CD4-positive, alpha-beta T cell treated with Interleukin-17A for 1 hour (primary cell): ENCODE data around the gene PROK1.
"Not testable (repeated sequence)": the region's sequence is repeated elsewhere in the genome, so short reads cannot be mapped to it uniquely, and the experiment has no call there.

Source experiments
- DNase-seq: peaks from one replicate; pipeline ENCODE4 v3.0.0-alpha.2; 2020

The PROK1 gene

GRCh38 chr1:110450929-110451328 is at the start of gene PROK1:
PROK1 (plus strand) TSS chr1:110451149; CDS start chr1:110451217, 68 bp downstream.
- no peak for DNase-seq

DNA sequence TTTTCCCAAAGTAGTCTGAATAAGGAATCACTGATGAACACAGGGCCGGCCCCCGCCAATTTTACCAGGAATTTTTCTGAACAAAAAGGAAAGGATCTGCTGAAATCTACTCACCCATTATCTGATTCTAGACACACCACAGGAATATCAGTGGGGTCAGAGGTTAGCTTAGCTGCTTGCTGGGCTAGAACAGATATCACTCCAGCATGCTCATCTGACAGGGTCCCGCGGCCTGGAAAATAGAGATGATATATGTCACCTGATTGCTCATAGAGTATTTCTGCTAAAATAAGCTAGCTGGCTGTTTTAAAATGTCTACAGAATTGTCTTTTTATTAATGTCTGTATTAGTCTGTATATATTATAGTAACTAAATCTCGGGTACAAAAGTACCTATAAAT is 47.1 kb upstream of the PROK1 start:
- DNase-seq: no peak

DNA sequence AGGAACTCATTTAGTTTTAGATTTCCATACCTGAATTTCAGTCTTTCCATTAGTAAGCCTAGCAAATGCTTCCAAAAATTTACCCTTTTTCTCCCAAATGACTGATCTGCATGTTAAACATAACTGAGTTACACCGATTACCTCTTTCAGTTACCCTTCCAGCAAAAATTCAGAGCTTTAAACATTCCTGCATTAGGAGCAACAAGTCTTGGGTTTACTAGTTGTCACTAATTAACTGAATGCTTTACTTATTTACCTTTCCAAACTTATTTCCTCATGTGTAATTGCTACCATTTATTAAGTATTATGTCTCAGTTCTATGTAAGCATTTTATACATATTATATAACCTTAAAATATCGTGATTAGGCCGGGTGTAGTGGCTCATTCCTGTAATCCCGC is 46.5 kb upstream of the PROK1 start:
- DNase-seq: no peak

- DNase-seq: not testable (repeated sequence)
Measured at GRCh38 chr1:110406407-110406806, 44.5 kb upstream of the PROK1 start.

GRCh38 chr1:110407260-110408210 is 43.4 kb upstream of the PROK1 start, which contains the start of gene LAMTOR5:
LAMTOR5 (minus strand) TSS chr1:110407694; CDS start chr1:110407620, 74 bp downstream.
- peak; percentile 95 for DNase-seq

DNA sequence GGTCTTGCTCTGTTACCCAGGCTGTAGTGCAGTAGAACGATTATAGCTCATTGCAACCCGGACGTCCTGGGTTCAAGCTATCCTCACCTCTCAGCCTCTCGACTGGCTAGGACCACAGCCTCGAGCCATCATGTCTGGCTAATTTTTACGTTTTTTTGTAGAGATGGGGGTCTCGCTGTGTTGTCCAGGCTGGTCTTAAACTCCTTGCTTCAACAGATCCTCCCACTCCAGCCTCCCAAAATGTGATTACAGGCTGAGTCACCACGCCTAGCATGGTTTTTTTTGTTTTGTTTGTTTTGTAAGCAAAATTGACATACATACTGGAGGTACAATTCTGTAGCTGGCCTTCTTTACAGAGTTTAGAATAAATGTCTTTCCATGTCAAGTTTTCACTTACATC is 42.5 kb upstream of the PROK1 start:
- DNase-seq: no peak

GRCh38 chr1:110409316-110409715 is 41.6 kb upstream of the PROK1 start:
- no peak for DNase-seq

DNA sequence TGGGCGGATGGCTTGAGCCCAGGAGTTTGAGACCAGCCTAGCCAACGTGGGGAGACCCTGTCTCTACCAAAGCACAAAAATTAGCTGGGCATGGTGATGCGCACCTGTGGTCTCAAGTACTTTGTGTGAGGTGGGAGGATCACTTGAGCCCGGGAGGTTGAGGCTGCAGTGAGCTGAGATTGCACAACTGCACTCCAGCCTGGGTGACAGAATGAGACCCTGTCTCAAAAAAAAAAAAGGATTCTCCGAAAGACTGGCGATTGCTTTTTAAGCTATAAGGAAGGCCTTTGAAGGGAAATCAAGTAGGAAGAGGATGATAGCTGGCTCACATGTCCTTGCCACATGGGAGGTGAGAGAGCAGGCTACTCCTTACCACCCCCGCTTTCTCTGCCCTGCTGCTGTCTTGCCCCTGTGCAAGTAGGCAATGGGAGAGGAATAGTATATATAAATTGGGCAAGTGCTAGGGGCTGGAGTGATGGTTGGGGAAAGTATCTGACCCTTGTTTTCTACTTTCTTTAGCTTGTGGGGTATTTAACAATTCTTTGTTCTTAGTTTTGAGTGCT is 39.7 kb upstream of the PROK1 start:
- DNase-seq: no peak

DNA sequence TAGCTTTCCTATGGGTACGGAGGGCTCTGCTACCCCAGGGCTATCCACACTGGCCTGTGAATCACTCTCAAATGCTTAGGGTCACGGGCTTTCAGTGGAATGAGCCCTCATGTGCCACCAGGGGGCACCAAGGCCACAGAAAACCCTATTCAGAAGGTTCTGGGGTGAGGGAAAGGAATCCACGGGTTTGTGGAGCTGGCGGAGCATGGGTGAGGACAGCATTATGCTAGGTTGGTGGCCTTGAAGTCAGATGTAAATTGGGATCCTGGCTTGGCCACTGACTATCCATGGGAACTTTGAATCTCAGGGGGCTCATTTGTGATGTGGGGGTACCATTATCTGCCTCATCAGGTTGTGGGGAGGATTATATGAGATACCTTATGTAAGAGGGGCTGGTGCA is 38.4 kb upstream of the PROK1 start:
- peak; percentile 69 for DNase-seq

- not testable (repeated sequence) for DNase-seq
Measured at GRCh38 chr1:110413045-110413444, 37.9 kb upstream of the PROK1 start.

DNA sequence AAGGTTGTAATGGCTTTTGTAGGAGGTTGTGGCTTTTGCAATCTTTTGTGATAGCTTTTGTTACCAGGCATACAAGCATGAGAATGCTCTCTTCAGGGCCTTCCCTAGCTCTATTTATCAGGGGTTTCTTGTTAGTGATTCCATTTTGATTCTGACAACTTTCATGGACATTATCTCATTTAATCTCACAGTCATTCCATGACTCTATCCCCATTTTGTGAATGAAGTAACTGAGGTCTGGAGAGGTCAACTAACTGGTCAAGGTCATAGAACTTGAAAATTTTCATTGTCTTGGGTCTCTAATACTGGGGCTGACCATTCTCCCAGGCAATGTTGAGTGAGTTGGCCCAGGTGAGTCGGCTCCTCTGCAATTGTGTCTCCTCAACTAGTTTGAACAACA is 32.2 kb upstream of the PROK1 start:
- no peak for DNase-seq

- no peak for DNase-seq
Measured at GRCh38 chr1:110420023-110420662, 30.8 kb upstream of the PROK1 start.

DNA sequence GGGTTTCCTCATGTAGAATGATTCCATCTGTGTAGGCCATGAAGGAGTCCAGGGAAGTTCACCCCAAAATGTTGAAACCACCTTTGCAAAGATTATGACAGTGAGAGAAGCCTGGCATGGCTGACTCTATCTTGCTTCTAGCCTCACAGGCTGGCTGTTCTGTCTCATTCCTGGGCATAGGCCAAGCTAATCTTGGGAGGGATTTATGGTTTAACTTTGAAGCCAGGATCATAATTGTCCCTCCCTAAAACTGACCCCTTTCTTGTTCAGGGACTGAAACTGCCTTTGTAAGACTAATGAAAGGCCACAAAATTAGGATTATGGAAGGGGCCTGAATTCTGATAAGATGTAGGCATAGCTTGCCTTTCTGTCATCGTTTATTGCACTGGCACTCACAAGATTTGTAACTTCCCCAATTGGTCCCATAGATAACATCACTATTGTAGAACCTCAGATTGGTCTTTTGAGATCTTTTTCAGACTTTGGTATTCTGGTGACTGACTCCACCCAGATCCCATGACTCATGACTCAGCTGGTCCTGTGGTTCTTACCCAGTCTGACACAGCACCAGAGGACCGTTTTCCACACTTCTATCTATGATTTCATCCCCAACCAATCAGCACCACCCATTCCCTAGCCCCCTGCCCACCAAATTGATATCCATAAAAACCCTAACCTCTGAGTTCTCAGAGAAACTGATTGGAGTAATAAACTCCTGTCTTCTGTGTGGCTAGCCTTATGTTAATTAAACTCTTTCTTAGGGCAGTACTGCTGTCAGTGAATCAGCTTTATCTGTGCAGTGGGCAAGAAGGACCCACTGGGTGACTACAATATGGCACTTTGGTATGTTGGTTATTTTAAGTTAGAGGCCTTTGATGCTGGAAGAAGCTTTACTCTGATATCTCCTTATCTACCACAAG is 29.8 kb upstream of the PROK1 start:
- DNase-seq: no peak

DNA sequence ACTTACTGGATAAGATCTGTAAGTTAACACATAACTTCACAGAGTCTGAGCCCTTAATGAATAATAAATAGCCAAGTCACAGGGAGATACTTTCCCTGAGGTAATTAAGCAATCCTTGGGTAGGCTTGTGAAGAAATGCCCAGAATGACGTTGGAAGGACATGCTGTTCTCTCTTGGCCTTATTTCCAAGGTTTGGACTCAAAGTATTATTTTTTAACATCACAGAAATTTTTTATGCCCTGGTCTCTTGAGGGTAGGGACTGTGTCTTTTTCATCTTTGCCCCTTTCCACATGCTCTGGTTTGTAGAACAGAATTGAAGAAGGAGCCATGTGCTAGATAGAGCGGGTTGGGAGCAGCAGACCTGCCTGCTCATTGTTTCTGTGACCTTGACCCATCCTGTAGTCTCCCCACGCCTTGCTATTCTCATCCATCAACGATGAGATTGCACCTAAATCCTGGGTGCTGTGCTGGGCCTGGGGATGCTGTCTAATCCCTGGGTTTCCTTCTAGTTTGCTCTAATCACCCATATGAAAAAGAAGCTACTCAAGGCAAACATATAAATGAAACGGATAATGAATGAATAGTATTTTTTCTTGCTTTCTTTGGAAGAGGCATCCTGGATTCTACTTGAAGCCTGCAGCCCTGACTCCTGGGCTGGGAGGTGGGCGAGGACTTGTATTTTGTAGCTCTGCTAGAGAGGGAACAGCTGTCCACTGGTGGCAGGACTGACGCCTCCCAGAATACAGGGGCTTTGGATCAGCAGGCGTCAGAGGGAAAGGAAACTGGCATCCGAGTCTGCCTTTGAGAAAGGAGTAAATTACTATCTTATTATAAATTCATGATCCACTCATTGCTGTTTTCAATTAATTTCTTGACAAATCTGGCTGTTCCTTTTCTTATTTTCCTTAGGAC is 26.0 kb upstream of the PROK1 start:
- DNase-seq: no peak

GRCh38 chr1:110425612-110426152 is 25.3 kb upstream of the PROK1 start:
- DNase-seq: no peak

DNA sequence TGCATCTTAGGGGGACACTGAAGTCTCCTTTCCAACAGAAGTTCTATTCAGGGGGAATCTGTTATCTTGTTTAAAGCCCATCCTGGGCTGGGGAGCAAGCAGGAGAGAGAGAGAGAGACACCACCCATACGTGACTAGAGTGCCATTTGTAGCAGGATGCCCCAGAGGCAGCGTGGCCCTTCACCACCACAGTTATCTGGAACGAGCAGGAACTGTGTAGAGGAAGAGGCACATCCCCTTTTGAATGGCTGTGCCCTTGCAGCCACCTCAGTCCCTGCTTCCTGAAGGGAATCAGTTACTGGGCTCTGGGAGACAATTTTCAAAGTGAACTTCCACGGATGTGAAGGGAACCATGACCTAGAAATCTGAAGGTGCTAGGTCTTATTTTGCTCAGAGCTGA is 24.1 kb upstream of the PROK1 start:
- no peak for DNase-seq

DNA sequence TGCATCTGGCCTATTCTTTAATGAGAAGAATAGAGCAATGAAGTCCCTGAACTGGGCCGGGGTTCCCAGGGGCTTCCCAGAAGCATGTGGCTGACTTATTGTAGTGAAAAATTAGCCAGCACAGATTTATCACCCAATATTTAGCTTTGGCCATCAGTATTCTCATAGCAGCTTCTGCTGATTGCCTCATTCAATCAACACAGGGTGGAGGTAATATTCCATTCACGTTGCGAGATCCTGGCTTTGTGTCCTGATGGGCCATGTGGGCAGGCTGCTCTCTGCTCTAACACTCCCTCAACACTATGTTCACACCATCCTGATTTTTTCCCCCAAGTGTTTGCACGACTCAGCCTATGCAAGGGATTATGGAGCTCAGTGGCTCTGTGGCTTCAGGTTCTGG is 22.0 kb upstream of the PROK1 start:
- no peak for DNase-seq

GRCh38 chr1:110430366-110430765 is 20.6 kb upstream of the PROK1 start:
- DNase-seq: no peak

- no peak for DNase-seq
Measured at GRCh38 chr1:110430901-110431300, 20.0 kb upstream of the PROK1 start.

DNA sequence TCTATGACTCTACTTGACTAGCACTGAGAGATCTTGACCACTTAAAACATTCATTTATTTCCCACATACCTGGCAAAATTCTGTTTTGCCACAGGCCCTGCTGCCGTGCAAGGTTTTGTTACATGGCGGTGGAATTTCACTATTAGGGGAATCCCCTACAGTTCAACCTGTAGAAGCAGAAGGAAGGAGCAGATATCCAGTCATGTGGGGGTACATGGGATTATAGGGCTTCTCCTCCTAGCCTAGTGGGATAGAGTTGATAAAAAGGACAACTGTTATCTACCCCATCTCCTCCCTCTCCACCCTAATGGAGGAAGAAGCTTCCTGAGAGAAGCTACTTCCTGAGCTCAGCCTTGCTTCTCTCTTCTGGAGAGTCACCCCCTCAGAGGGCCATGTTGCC is 17.7 kb upstream of the PROK1 start:
- no peak for DNase-seq

DNA sequence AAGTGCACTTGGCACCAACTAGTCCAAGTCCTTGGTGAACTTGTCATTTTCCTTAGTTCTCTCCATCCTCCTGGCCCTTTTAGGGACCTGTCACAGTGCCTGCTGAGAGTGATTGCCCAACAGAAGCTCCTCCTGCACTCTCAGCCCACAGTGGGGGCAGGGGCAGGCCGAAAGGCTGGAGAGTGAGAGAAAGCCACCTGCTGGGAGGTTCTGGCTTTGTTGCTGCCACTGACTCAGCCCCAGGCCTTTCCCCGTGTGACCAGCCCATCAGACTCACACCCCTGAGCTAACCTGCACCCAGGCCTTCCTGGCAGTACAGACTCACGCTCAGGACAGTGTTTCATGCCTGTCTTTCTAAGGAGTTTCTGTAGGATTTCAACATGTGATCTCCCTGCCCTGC is 17.1 kb upstream of the PROK1 start:
- DNase-seq: no peak
